ENCODE results near the gene POU2F2.

The POU2F2 gene

DNA sequence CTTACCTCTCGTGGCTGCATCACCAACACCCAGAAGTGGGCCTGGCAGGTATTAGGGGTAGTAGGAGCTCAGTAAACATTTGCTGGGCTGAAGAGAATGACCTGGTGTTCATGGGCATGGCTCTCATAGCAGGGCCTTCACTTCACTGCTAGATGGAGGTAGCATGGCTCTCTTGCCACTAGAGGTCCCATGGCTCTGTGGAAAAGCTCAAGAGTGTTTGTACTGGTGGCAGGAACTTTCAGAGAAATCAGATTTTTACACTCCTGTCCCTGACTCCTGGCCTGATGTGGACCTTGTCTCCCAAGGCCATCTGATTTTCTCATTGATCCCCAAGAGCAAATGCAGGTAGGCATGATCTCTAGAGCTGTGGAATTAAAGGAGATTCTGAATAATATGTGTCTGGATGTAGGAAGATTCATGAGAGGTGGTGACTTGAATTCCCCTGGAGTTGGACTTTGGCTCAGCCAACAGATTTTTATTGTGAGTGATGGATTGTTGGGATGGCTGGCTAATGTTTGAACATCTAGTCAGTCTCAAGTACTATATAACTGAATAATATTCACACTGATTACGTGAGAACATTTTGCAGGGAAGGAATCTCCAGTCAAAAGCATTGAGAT lies 50.6 kb downstream of the POU2F2 start:
- H3K27me3 ChIP-seq (ENCODE audit: control insufficient read depth, insufficient read depth, low read length), result no peaks in the 10 kb centered on the region
- H3K9me3 ChIP-seq (ENCODE audit: control insufficient read depth, insufficient read depth, low read length), result no peaks in the 10 kb centered on the region
- H3K4me3 ChIP-seq (ENCODE audit: low read depth, low read length), result no peak overlapping the region
- no peak overlapping the region for H3K9ac ChIP-seq (ENCODE audit: low read depth, low read length)
- peaks cover 1% of the 10 kb centered on the region for H3K4me1 ChIP-seq (ENCODE audit: control insufficient read depth, insufficient read depth, low read length)
- peaks cover 38% of the 10 kb centered on the region for H3K36me3 ChIP-seq (ENCODE audit: control insufficient read depth, insufficient read depth, low read length)

DNA sequence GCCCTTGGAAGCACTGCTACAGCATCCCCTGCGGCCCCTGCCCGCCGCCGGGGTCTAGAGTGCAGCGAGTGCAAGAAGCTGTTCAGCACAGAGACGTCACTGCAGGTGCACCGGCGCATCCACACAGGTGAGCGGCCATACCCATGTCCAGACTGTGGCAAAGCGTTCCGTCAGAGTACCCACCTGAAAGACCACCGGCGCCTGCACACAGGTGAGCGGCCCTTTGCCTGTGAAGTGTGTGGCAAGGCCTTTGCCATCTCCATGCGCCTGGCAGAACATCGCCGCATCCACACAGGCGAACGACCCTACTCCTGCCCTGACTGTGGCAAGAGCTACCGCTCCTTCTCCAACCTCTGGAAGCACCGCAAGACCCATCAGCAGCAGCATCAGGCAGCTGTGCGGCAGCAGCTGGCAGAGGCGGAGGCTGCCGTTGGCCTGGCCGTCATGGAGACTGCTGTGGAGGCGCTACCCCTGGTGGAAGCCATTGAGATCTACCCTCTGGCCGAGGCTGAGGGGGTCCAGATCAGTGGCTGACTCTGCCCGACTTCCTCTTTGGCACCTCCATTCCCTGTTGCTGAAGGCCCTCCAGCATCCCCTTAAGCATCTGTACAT lies 51.4 kb downstream of the POU2F2 start:
- Histone ChIP-seq H3K9ac (ENCODE audit: low read depth, low read length) (no peak overlapping the region), H3K9me3 (ENCODE audit: control insufficient read depth, insufficient read depth, low read length) (no peaks in the 10 kb centered on the region), H3K4me3 (ENCODE audit: low read depth, low read length) (no peak overlapping the region), H3K4me1 (ENCODE audit: control insufficient read depth, insufficient read depth, low read length) (peaks cover 2% of the 10 kb centered on the region), H3K36me3 (ENCODE audit: control insufficient read depth, insufficient read depth, low read length) (peaks cover 38% of the 10 kb centered on the region), H3K27me3 (ENCODE audit: control insufficient read depth, insufficient read depth, low read length) (no peaks in the 10 kb centered on the region)

DNA sequence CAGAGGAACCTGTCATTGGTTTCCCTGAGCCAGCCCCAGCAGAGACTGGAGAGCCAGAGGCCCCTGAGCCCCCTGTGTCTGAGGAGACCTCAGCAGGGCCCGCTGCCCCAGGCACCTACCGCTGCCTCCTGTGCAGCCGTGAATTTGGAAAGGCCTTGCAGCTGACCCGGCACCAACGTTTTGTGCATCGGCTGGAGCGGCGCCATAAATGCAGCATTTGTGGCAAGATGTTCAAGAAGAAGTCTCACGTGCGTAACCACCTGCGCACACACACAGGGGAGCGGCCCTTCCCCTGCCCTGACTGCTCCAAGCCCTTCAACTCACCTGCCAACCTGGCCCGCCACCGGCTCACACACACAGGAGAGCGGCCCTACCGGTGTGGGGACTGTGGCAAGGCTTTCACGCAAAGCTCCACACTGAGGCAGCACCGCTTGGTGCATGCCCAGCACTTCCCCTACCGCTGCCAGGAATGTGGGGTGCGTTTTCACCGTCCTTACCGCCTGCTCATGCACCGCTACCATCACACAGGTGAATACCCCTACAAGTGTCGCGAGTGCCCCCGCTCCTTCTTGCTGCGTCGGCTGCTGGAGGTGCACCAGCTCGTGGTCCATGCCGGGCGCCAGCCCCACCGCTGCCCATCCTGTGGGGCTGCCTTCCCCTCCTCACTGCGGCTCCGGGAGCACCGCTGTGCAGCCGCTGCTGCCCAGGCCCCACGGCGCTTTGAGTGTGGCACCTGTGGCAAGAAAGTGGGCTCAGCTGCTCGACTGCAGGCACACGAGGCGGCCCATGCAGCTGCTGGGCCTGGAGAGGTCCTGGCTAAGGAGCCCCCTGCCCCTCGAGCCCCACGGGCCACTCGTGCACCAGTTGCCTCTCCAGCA lies 52.1 kb downstream of the POU2F2 start:
- Histone ChIP-seq H3K4me1 (ENCODE audit: control insufficient read depth, insufficient read depth, low read length) (peaks cover 2% of the 10 kb centered on the region), H3K9me3 (ENCODE audit: control insufficient read depth, insufficient read depth, low read length) (no peaks in the 10 kb centered on the region), H3K27me3 (ENCODE audit: control insufficient read depth, insufficient read depth, low read length) (no peaks in the 10 kb centered on the region), H3K4me3 (ENCODE audit: low read depth, low read length) (no peak overlapping the region), H3K9ac (ENCODE audit: low read depth, low read length) (no peak overlapping the region), H3K36me3 (ENCODE audit: control insufficient read depth, insufficient read depth, low read length) (peaks cover 38% of the 10 kb centered on the region)

DNA sequence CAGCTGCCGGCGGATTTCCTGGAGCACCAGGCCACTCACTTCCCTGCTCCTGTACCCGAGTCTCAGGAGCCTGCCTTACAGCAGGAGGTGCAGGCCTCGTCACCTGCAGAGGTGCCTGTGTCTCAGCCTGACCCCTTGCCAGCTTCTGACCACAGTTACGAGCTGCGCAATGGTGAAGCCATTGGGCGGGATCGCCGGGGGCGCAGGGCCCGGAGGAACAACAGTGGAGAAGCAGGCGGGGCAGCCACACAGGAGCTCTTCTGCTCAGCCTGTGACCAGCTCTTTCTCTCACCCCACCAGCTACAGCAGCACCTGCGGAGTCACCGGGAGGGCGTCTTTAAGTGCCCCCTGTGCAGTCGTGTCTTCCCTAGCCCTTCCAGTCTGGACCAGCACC lies 53.0 kb downstream of the POU2F2 start:
- peaks cover 38% of the 10 kb centered on the region for H3K36me3 ChIP-seq (ENCODE audit: control insufficient read depth, insufficient read depth, low read length)
- H3K9me3 ChIP-seq (ENCODE audit: control insufficient read depth, insufficient read depth, low read length), result no peaks in the 10 kb centered on the region
- H3K4me3 ChIP-seq (ENCODE audit: low read depth, low read length), result no peak overlapping the region
- H3K27me3 ChIP-seq (ENCODE audit: control insufficient read depth, insufficient read depth, low read length), result no peaks in the 10 kb centered on the region
- H3K9ac ChIP-seq (ENCODE audit: low read depth, low read length), result no peak overlapping the region
- H3K4me1 ChIP-seq (ENCODE audit: control insufficient read depth, insufficient read depth, low read length), result peaks cover 2% of the 10 kb centered on the region

DNA sequence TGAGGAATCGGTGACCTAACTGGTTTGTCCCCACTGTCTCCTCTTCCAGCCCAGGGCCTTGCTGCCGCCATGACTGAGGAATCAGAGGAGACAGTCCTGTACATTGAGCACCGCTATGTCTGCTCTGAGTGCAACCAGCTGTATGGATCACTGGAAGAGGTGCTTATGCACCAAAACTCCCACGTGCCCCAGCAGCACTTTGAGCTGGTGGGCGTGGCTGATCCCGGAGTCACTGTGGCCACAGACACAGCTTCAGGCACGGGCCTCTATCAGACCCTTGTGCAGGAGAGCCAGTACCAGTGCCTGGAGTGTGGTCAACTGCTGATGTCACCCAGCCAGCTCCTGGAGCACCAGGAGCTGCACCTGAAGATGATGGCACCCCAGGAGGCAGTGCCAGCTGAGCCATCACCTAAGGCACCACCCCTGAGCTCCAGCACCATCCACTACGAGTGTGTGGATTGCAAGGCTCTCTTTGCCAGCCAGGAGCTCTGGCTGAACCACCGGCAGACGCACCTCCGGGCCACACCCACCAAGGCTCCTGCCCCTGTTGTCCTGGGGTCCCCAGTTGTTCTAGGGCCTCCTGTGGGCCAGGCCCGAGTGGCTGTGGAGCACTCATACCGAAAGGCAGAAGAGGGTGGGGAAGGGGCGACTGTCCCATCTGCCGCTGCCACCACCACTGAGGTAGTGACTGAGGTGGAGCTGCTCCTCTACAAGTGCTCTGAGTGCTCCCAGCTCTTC lies 53.5 kb downstream of the POU2F2 start:
- Histone ChIP-seq H3K9me3 (ENCODE audit: control insufficient read depth, insufficient read depth, low read length) (no peaks in the 10 kb centered on the region), H3K27me3 (ENCODE audit: control insufficient read depth, insufficient read depth, low read length) (no peaks in the 10 kb centered on the region), H3K4me1 (ENCODE audit: control insufficient read depth, insufficient read depth, low read length) (peaks cover 2% of the 10 kb centered on the region), H3K36me3 (ENCODE audit: control insufficient read depth, insufficient read depth, low read length) (peaks cover 38% of the 10 kb centered on the region), H3K4me3 (ENCODE audit: low read depth, low read length) (no peak overlapping the region), H3K9ac (ENCODE audit: low read depth, low read length) (no peak overlapping the region)

DNA sequence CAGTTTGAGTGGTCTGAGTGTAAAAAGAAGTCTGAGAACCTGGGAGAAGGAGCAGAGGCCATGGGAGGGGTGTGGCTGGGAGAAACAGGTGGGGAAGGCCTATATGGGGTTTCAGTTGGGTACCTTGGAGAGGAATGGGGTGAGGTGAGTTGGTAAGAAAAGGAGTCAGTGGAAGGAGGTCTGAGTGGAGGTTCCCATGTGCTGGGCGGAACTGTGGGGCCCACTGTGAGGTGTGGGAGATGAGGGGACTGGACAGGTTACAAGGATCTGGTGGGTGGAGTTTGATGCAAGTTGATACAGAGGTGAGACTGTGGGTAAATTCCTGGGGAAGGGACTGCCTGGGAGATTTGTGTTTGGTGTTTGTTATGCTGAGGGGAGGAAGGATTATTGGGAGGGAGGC lies 54.2 kb downstream of the POU2F2 start:
- Histone ChIP-seq H3K9me3 (ENCODE audit: control insufficient read depth, insufficient read depth, low read length) (no peaks in the 10 kb centered on the region), H3K9ac (ENCODE audit: low read depth, low read length) (no peak overlapping the region), H3K4me3 (ENCODE audit: low read depth, low read length) (peak overlapping the region; percentile 92), H3K27me3 (ENCODE audit: control insufficient read depth, insufficient read depth, low read length) (no peaks in the 10 kb centered on the region), H3K4me1 (ENCODE audit: control insufficient read depth, insufficient read depth, low read length) (peaks cover 2% of the 10 kb centered on the region), H3K36me3 (ENCODE audit: control insufficient read depth, insufficient read depth, low read length) (peaks cover 38% of the 10 kb centered on the region)

DNA sequence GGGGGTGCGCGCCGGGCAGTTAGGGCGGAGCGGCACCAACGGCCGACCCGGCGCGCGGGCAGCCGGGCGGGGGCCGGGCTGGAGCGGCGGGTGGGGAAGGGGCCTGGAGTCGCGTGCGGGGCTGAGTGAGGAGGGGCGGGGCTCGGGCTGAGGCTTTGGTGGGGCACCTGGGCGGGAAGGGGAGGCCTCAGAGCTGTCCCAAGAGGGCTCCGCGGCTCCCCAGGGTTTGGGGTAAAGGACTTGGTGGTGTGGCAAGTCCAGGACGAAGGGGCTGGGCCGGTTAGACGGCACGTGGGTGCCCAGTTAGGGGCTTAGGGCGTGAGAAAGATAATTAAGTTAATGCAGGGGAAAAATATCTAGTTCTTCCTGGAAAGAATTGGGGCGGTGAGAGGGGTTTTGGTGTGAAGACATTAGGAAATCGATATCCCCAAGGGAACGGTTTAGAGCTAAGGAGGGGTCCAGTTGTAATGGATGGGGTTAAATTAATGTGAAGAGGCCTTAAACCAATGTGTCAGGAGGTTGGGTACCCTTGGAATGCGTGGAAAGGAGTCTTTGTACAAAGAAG lies 55.8 kb downstream of the POU2F2 start:
- H3K9ac ChIP-seq (ENCODE audit: low read depth, low read length), result peak overlapping the region; percentile 79
- no peaks in the 10 kb centered on the region for H3K27me3 ChIP-seq (ENCODE audit: control insufficient read depth, insufficient read depth, low read length)
- H3K4me3 ChIP-seq (ENCODE audit: low read depth, low read length), result peak overlapping the region; percentile 92
- H3K4me1 ChIP-seq (ENCODE audit: control insufficient read depth, insufficient read depth, low read length), result peaks cover 2% of the 10 kb centered on the region
- no peaks in the 10 kb centered on the region for H3K9me3 ChIP-seq (ENCODE audit: control insufficient read depth, insufficient read depth, low read length)
- H3K36me3 ChIP-seq (ENCODE audit: control insufficient read depth, insufficient read depth, low read length), result peaks cover 33% of the 10 kb centered on the region

DNA sequence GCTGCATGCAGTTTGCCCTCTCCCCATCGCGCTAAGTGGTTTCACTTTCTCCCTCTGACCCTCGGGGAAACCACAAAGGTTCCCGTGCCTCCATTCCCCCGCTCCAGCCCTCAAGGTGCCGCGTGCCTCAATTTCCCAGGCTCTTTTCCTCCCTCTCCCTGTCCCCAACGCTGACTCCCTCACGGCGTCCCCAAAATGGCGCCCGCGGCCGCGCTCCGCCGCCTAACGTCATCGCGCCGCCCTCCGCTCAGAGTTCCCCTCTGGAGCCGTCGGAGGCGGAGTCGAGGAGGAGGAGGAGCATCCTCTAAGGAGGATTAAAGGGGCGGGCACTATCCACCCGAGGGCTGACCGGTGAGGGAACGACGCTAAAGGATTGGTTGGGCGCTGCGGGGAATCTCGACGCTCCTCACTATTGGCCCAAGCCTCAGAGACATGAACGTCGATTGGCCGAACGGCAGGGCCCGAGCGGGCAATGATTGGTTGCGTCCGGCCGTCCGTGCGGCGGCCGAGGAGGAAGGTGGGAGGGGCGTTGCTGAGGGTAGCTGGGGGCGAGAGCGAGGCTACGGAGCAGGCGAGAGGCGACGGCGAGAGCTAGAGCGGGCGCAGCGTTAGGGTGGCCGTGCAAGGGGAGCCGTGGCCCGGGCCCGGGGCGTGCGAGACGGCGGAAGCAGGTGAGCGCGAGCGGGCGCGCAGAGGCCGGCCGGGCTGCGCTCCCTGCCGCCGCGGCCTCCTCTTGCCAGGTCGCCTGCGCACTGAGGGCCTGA lies 56.4 kb downstream of the POU2F2 start, which contains the start of gene ZNF574:
TSS of gene ZNF574 (plus strand) at position 551 of the 764 bp plus-strand sequence. CDS start 2,441 bp downstream, outside the sequence.
- Histone ChIP-seq H3K9me3 (ENCODE audit: control insufficient read depth, insufficient read depth, low read length) (no peaks in the 10 kb centered on the region), H3K27me3 (ENCODE audit: control insufficient read depth, insufficient read depth, low read length) (no peaks in the 10 kb centered on the region), H3K36me3 (ENCODE audit: control insufficient read depth, insufficient read depth, low read length) (peaks cover 27% of the 10 kb centered on the region), H3K4me1 (ENCODE audit: control insufficient read depth, insufficient read depth, low read length) (peaks cover 2% of the 10 kb centered on the region), H3K4me3 (ENCODE audit: low read depth, low read length) (peak within 1 kb of the TSS; percentile 92), H3K9ac (ENCODE audit: low read depth, low read length) (peak within 1 kb of the TSS; percentile 79)

DNA sequence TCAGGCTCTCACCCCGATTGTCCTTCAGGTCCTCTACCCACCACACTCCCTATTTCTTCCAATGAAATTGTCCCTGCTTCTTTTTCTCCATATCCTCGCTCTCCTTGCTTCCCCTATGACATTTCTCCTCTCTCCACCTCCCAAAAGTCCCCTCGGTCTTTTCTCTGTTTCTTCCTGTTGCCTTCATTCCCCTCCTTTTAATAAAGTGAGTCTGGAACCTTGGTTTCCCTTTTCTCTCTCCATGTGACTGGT lies 57.0 kb downstream of the POU2F2 start:
- Histone ChIP-seq H3K36me3 (ENCODE audit: control insufficient read depth, insufficient read depth, low read length) (peaks cover 22% of the 10 kb centered on the region), H3K9ac (ENCODE audit: low read depth, low read length) (peak overlapping the region; percentile 77), H3K9me3 (ENCODE audit: control insufficient read depth, insufficient read depth, low read length) (no peaks in the 10 kb centered on the region), H3K4me1 (ENCODE audit: control insufficient read depth, insufficient read depth, low read length) (peaks cover 4% of the 10 kb centered on the region), H3K27me3 (ENCODE audit: control insufficient read depth, insufficient read depth, low read length) (no peaks in the 10 kb centered on the region), H3K4me3 (ENCODE audit: low read depth, low read length) (peak overlapping the region; percentile 61)

DNA sequence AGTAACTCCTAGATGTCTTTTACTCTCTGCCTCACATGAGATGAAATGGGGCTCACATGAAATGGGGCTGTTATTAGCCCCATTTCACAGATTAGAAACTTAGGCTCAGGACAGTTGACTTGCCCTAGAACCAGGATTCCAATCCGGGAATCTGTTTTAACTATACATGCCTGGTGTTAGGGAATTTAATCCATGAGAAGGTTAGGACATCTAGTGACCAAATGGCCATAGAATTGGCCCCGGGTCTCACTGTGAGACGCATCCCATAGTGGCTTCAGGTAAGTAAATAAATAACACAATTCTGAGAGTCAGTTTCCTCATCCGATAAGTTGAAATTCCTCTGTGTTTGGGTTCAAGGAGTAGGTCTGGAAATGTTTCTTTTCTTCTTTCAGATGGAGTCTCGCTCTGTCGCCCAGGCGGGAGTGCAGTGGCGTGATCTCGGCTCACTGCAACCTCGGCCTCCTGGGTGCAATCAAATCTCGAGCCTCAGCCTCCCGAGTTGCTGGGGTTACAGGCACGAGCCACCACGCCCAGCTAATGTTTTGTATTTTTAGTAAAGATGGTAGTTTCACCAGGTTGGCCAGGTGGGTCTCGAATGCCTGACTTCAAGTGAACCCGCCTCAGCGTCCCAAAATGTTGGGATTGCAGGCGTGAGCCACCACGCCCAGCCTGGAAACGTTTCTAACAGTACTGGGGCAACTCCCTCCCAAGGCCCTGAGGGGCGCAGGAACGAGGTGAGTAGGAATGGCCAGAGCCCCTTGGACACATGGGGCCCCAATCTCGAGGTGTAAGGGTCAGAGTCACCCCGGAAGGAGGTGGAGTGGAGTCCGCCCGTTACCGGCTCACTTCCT lies 57.5 kb downstream of the POU2F2 start:
- Histone ChIP-seq H3K4me1 (ENCODE audit: control insufficient read depth, insufficient read depth, low read length) (peaks cover 4% of the 10 kb centered on the region), H3K4me3 (ENCODE audit: low read depth, low read length) (peak overlapping the region; percentile 61), H3K9ac (ENCODE audit: low read depth, low read length) (peak overlapping the region; percentile 77), H3K27me3 (ENCODE audit: control insufficient read depth, insufficient read depth, low read length) (no peaks in the 10 kb centered on the region), H3K36me3 (ENCODE audit: control insufficient read depth, insufficient read depth, low read length) (peaks cover 16% of the 10 kb centered on the region), H3K9me3 (ENCODE audit: control insufficient read depth, insufficient read depth, low read length) (no peaks in the 10 kb centered on the region)
